Mesothelial cell of epicardium (in vitro differentiated cells): ENCODE results near the gene ATXN1. TPM values are rescaled to one million over a fixed set of nuclear protein-coding genes. Genes with fewer than 3 reads are reported as not detected.

ENCODE experiments used
- DNase-seq, 2 experiments: peaks; one replicate each; pipeline ENCODE4 v3.0.0; 2021; ENCODE audit warnings: low spot score in 2 of 2; ENCODE audit not compliant: unreplicated experiment in 2 of 2
- H3K27ac Mint-ChIP-seq: 2 replicates; pipeline ENCODE4 v1.8.0; 2021; ENCODE audit warnings: mixed read lengths
- H3K27me3 Mint-ChIP-seq: 2 replicates; pipeline ENCODE4 v1.8.0; 2021; ENCODE audit warnings: low read depth, mixed read lengths
- H3K36me3 Mint-ChIP-seq: 2 replicates; pipeline ENCODE4 v1.8.0; 2021; ENCODE audit warnings: mixed read lengths
- H3K4me1 Mint-ChIP-seq: 2 replicates; pipeline ENCODE4 v1.8.0; 2021; ENCODE audit warnings: mixed read lengths
- H3K4me3 Mint-ChIP-seq: 2 replicates; pipeline ENCODE4 v1.8.0; 2021; ENCODE audit warnings: mild to moderate bottlenecking, moderate library complexity, mixed read lengths
- H3K9me3 Mint-ChIP-seq: 2 replicates; pipeline ENCODE4 v1.8.0; 2021; ENCODE audit warnings: mixed read lengths
- total RNA-seq: library from RNA; stranded (reverse); gene quantifications from 3 replicates; pipeline ENCODE4 v1.2.1, GENCODE V29; 2021
- TF ChIP-seq, protein P1 (sequence below): fragments of 200-600 bp; sonication (generic); IDR thresholded peaks from one replicate; pipeline ENCODE4 v1.5.0; 2021; ENCODE audit warnings: antibody characterized with exemption; ENCODE audit not compliant: unreplicated experiment

ATXN1 gene
- total RNA-seq, 1 donor from 2014 or later = 59.5 TPM

DNA sequence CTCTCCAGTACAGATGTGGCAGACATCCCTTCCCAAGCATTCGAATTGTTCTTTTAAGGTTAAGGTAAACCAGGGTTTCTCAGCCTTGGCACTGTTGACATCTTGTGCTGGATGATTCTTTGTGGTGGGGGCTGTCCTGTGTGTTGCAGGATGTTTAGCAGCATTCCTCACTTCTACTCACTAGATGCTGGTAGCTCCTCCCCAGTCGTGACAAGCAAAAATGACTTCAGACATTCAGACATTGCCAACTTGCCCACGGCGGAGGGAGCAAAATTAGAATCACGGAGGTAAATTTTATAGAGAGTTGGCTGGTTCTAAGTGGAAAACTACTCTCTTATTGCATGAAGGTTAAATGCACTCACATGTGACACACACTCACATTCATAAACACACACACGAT lies 334.1 kb downstream of the ATXN1 start:
- TF ChIP-seq, protein P1, sequence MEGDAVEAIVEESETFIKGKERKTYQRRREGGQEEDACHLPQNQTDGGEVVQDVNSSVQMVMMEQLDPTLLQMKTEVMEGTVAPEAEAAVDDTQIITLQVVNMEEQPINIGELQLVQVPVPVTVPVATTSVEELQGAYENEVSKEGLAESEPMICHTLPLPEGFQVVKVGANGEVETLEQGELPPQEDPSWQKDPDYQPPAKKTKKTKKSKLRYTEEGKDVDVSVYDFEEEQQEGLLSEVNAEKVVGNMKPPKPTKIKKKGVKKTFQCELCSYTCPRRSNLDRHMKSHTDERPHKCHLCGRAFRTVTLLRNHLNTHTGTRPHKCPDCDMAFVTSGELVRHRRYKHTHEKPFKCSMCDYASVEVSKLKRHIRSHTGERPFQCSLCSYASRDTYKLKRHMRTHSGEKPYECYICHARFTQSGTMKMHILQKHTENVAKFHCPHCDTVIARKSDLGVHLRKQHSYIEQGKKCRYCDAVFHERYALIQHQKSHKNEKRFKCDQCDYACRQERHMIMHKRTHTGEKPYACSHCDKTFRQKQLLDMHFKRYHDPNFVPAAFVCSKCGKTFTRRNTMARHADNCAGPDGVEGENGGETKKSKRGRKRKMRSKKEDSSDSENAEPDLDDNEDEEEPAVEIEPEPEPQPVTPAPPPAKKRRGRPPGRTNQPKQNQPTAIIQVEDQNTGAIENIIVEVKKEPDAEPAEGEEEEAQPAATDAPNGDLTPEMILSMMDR = no peak
- Mint-ChIP-seq H3K27ac (no peak overlapping the region), H3K36me3 (no peaks in the 10 kb centered on the region), H3K4me1 (peaks cover 47% of the 10 kb centered on the region), H3K4me3 (no peak overlapping the region), H3K27me3 (no peaks in the 10 kb centered on the region), H3K9me3 (no peaks in the 10 kb centered on the region)
- no peak for DNase-seq

DNA sequence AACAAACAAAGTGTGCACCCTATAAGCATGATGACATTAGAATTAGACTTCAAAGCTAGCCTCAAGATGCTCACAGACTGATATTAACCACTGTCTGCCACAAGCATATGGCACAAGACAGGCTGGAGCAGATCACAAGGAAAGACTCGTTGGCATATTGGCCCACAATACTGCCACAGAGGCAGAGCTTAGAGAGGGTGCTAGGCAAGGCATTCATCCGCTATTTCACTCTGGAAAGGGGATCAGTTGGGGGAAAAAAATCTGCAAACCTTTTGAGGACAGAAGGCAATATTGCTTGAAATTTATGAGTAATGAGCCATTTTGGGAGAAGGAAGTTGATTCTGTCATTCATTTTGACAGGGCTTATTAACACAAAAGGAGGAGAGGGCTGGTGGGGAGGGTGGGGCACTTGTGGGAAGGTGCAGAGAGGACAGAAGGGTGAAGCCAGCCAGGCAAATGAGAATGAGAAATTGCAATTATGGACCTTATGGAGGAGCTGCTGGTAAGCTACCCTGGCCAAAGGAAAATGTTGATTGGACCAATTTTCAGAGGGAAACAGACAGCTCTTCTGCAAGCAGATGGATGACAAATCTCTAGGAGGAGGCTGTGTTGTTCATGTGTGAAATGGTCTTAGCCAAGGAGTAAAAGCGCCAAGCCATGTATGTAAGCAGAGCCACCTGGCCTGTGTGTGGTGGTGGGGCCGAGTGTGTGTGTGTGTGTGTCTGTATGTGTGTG lies 335.2 kb downstream of the ATXN1 start:
- no peaks in the 10 kb centered on the region for H3K36me3 Mint-ChIP-seq
- peaks cover 43% of the 10 kb centered on the region for H3K4me1 Mint-ChIP-seq
- no peaks in the 10 kb centered on the region for H3K9me3 Mint-ChIP-seq
- DNase-seq = no peak
- TF ChIP-seq, protein P1 = no peak
- no peak overlapping the region for H3K27ac Mint-ChIP-seq
- no peaks in the 10 kb centered on the region for H3K27me3 Mint-ChIP-seq
- no peak overlapping the region for H3K4me3 Mint-ChIP-seq

DNA sequence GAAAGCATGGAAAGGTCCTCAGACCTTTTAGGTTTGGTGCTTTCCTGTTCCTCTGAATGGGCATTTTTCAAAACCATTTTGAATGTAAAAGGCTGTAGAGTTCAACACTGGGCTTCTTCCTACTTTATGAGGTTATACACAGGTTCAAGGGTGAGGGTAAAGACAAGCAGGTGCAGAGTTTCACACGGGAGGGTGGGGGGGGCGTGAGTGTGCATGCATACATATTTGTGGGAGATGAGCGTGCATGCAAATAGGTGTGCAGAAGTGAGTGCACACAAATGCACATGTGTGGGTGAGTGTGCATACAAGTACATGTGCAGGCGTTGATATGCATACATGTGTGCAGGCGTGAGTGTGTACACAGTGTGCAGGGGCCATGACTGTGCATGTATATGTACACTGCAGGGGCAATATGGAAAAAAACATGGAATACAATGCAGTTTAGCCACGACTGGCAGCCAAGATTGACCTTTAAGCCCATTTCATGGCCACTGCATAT lies 339.7 kb downstream of the ATXN1 start:
- H3K4me1 Mint-ChIP-seq = peaks cover 27% of the 10 kb centered on the region
- H3K27me3 Mint-ChIP-seq = no peaks in the 10 kb centered on the region
- H3K9me3 Mint-ChIP-seq = no peaks in the 10 kb centered on the region
- H3K4me3 Mint-ChIP-seq = no peak overlapping the region
- DNase-seq = no peak
- no peak overlapping the region for H3K27ac Mint-ChIP-seq
- H3K36me3 Mint-ChIP-seq = no peaks in the 10 kb centered on the region
- TF ChIP-seq, protein P1 = no peak

DNA sequence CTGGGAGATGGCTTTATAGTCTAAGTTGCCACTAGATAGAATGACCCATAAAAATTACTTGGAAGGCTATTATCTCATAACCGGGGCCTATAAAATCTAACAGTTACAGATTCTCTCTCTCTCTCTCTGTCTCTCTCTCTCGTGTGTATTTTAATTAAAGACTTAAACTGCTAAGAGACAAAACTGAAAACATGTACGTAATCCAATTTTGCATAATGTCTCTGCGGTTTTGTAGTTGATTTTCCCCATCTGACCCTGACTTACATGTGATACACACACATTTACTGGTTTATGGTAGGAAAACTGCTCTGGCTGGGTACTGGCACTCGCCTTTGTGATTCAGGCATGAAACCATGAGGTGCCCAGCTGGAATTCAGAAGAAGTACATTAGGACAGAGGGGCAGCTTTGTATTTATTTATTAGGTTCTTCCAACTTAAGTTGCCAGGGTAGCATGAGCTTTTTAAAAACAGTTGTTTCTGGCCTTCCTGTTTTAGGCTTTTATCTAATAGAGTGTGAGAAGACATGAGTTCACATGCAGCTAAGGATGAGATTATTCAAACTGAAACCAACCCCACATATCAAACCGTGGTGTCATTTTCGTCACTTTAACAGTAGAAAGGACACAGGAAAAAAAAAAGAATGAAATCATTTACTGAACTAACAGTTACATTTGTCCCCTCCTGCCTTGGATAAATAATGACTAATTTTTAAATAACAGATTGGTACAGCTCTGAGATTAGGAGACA lies 340.4 kb downstream of the ATXN1 start:
- Mint-ChIP-seq H3K36me3 (no peaks in the 10 kb centered on the region), H3K27ac (peak overlapping the region; percentile 48), H3K4me3 (no peak overlapping the region), H3K4me1 (peaks cover 26% of the 10 kb centered on the region), H3K27me3 (no peaks in the 10 kb centered on the region), H3K9me3 (no peaks in the 10 kb centered on the region)
- TF ChIP-seq, protein P1 = no peak
- DNase-seq = no peak

- Mint-ChIP-seq H3K4me3 (no peak overlapping the region), H3K4me1 (peaks cover 25% of the 10 kb centered on the region), H3K27me3 (no peaks in the 10 kb centered on the region), H3K36me3 (no peaks in the 10 kb centered on the region), H3K27ac (no peak overlapping the region), H3K9me3 (no peaks in the 10 kb centered on the region)
- TF ChIP-seq, protein P1 = no peak
- no peak for DNase-seq
Measured at GRCh38 chr6:16420337-16420714, 340.9 kb downstream of the ATXN1 start.
